ENCODE measurements around the gene FBN2. TPM values are rescaled to one million over a fixed set of nuclear protein-coding genes. Genes with fewer than 3 reads are reported as not detected.

FBN2 gene
- total RNA-seq, 1 donor from 2014 or later: 0.49 TPM

- intact Hi-C loops (cut with DNase I): no loop called here
- DNase-seq (ENCODE audit: extremely low spot score in 2 of 2): no peak
- TF ChIP-seq POLR2AphosphoS5 (IDR thresholded peaks at IDR 0.05; ENCODE audit: insufficient read depth in 1 of 2, low read depth in 1 of 2) (no peak), CTCF (IDR thresholded peaks at IDR 0.05) (no peak), POLR2A (IDR thresholded peaks at IDR 0.05) (no peak)
- Histone ChIP-seq H3K27ac (no peak overlapping the region), H3K36me3 (no peaks in the 10 kb centered on the region), H3K4me1 (peaks cover 5% of the 10 kb centered on the region), H3K27me3 (no peaks in the 10 kb centered on the region), H3K9me3 (no peaks in the 10 kb centered on the region), H3K4me3 (no peak overlapping the region)
Observed at GRCh38 chr5:128252756-128253155, 285.3 kb downstream of the FBN2 start.

- Histone ChIP-seq H3K4me1 (peaks cover 5% of the 10 kb centered on the region), H3K27ac (no peak overlapping the region), H3K4me3 (no peak overlapping the region), H3K27me3 (no peaks in the 10 kb centered on the region), H3K9me3 (no peaks in the 10 kb centered on the region), H3K36me3 (no peaks in the 10 kb centered on the region)
- no peak for TF ChIP-seq CTCF (IDR thresholded peaks at IDR 0.05)
- TF ChIP-seq POLR2A (IDR thresholded peaks at IDR 0.05): no peak
- TF ChIP-seq POLR2AphosphoS5 (IDR thresholded peaks at IDR 0.05; ENCODE audit: insufficient read depth in 1 of 2, low read depth in 1 of 2): no peak
- no peak for DNase-seq (ENCODE audit: extremely low spot score in 2 of 2)
- intact Hi-C loops (cut with DNase I): no loop called here
Observed at GRCh38 chr5:128252196-128252595, 285.8 kb downstream of the FBN2 start.

- Histone ChIP-seq H3K27ac (no peak overlapping the region), H3K36me3 (no peaks in the 10 kb centered on the region), H3K27me3 (no peaks in the 10 kb centered on the region), H3K4me1 (no peaks in the 10 kb centered on the region), H3K9me3 (no peaks in the 10 kb centered on the region), H3K4me3 (no peak overlapping the region)
- intact Hi-C loops (cut with DNase I): no loop called here
- TF ChIP-seq CTCF (IDR thresholded peaks at IDR 0.05) (no peak), POLR2A (IDR thresholded peaks at IDR 0.05) (no peak)
- no peak for DNase-seq (ENCODE audit: extremely low spot score in 2 of 2)
Observed at GRCh38 chr5:128245974-128246373, 292.1 kb downstream of the FBN2 start.

- H3K9me3 ChIP-seq: no peaks in the 10 kb centered on the region
- DNase-seq (ENCODE audit: extremely low spot score in 2 of 2): no peak
- no peak overlapping the region for H3K4me3 ChIP-seq
- H3K36me3 ChIP-seq: no peaks in the 10 kb centered on the region
- intact Hi-C loops (cut with DNase I): no loop called here
- TF ChIP-seq POLR2AphosphoS5 (IDR thresholded peaks at IDR 0.05; ENCODE audit: insufficient read depth in 1 of 2, low read depth in 1 of 2) (no peak), POLR2A (IDR thresholded peaks at IDR 0.05) (no peak), CTCF (IDR thresholded peaks at IDR 0.05) (no peak)
- H3K4me1 ChIP-seq: no peaks in the 10 kb centered on the region
- no peaks in the 10 kb centered on the region for H3K27me3 ChIP-seq
- H3K27ac ChIP-seq: no peak overlapping the region
Observed at GRCh38 chr5:128243958-128244582, 294.0 kb downstream of the FBN2 start.

GRCh38 chr5:128241051-128241695 lies 296.9 kb downstream of the FBN2 start:
- Histone ChIP-seq H3K36me3 (no peaks in the 10 kb centered on the region), H3K9me3 (no peaks in the 10 kb centered on the region), H3K4me3 (no peak overlapping the region), H3K4me1 (no peaks in the 10 kb centered on the region), H3K27ac (no peak overlapping the region), H3K27me3 (no peaks in the 10 kb centered on the region)
- DNase-seq (ENCODE audit: extremely low spot score in 2 of 2): no peak
- TF ChIP-seq CTCF (IDR thresholded peaks at IDR 0.05): no peak
- no peak for TF ChIP-seq POLR2AphosphoS5 (IDR thresholded peaks at IDR 0.05; ENCODE audit: insufficient read depth in 1 of 2, low read depth in 1 of 2)
- TF ChIP-seq POLR2A (IDR thresholded peaks at IDR 0.05): no peak
- intact Hi-C loops (cut with DNase I): no loop called here
